Chondrocyte (in vitro differentiated cells): ENCODE measurements around the gene SCAPER. TPM values are rescaled to one million over a fixed set of nuclear protein-coding genes. Genes with fewer than 3 reads are reported as not detected.

Experiments
- DNase-seq: peaks from one replicate; pipeline ENCODE4 v3.0.0; 2021; ENCODE audit warnings: mixed read lengths, low spot score
- H3K27ac Mint-ChIP-seq: one replicate; pipeline ENCODE4 v1.8.0; 2021; ENCODE audit warnings: mild to moderate bottlenecking, moderate library complexity, mixed read lengths; ENCODE audit not compliant: unreplicated experiment
- H3K27me3 Mint-ChIP-seq: 2 replicates; pipeline ENCODE4 v1.8.0; 2021; ENCODE audit warnings: low read depth, mixed read lengths
- H3K36me3 Mint-ChIP-seq: 2 replicates; pipeline ENCODE4 v1.8.0; 2021; ENCODE audit warnings: low read depth, mixed read lengths
- H3K4me1 Mint-ChIP-seq: 2 replicates; pipeline ENCODE4 v1.8.0; 2021; ENCODE audit warnings: low read depth, mild to moderate bottlenecking, mixed read lengths
- H3K4me3 Mint-ChIP-seq: one replicate; pipeline ENCODE4 v1.8.0; 2021; ENCODE audit warnings: mild to moderate bottlenecking, moderate library complexity, mixed read lengths; ENCODE audit not compliant: unreplicated experiment
- H3K9me3 Mint-ChIP-seq: 2 replicates; pipeline ENCODE4 v1.8.0; 2021; ENCODE audit warnings: low read depth, mixed read lengths
- total RNA-seq: library from RNA; stranded (reverse); gene quantifications from 3 replicates; pipeline ENCODE4 v1.2.1, GENCODE V29; 2021
- TF ChIP-seq, protein P1 (sequence below): fragments of 200-600 bp; sonication (generic); IDR thresholded peaks from 2 replicates; pipeline ENCODE4 v1.5.0; 2021; ENCODE audit warnings: antibody characterized with exemption, mild to moderate bottlenecking, moderate library complexity

The SCAPER gene
- total RNA-seq, 1 donor from 2014 or later = 17.3 TPM

- Mint-ChIP-seq H3K27ac (no peak overlapping the region), H3K4me3 (no peak overlapping the region), H3K4me1 (no peaks in the 10 kb centered on the region), H3K27me3 (no peaks in the 10 kb centered on the region), H3K9me3 (peaks cover 5% of the 10 kb centered on the region), H3K36me3 (peaks cover 6% of the 10 kb centered on the region)
- TF ChIP-seq, protein P1, sequence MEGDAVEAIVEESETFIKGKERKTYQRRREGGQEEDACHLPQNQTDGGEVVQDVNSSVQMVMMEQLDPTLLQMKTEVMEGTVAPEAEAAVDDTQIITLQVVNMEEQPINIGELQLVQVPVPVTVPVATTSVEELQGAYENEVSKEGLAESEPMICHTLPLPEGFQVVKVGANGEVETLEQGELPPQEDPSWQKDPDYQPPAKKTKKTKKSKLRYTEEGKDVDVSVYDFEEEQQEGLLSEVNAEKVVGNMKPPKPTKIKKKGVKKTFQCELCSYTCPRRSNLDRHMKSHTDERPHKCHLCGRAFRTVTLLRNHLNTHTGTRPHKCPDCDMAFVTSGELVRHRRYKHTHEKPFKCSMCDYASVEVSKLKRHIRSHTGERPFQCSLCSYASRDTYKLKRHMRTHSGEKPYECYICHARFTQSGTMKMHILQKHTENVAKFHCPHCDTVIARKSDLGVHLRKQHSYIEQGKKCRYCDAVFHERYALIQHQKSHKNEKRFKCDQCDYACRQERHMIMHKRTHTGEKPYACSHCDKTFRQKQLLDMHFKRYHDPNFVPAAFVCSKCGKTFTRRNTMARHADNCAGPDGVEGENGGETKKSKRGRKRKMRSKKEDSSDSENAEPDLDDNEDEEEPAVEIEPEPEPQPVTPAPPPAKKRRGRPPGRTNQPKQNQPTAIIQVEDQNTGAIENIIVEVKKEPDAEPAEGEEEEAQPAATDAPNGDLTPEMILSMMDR = no peak
- no peak for DNase-seq
Measured at GRCh38 chr15:76384409-76384808, 520.7 kb downstream of the SCAPER start.

DNA sequence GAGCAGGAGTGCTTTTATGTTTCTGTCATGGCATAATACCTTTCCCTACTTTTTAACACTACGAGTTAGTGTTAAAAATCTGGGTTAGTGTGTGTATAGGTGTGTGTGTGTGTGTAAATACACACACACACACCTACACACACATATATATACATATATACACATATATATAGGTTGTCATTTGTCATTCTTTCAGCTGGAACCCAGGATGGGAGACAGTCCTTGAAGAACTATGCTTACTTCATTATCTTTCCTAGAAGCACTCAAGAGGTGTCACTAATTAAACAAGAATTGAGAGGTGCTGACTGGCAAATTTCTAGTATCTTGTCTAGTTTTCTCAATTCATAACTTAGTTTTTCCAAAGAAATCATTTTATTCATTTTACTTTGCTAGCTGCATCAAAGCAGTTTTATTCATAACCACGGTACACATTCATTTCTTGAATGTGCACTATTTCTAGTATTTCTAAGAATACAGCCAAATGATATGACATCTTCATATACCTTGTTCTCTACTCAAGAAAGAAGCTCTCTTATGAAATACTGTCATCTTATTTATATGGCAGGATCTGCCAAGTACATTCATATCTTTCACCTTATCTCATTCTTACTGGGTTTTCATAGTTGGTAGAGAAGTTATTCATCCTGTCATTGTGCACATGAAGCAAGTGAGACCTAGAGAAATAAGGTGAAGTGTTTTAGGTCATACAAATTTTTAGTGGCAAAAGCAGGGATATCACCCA, 522.0 kb downstream of the SCAPER start:
- TF ChIP-seq, protein P1 = no peak
- Mint-ChIP-seq H3K4me3 (no peak overlapping the region), H3K4me1 (no peaks in the 10 kb centered on the region), H3K36me3 (peaks cover 7% of the 10 kb centered on the region), H3K9me3 (peaks cover 5% of the 10 kb centered on the region), H3K27me3 (no peaks in the 10 kb centered on the region), H3K27ac (no peak overlapping the region)
- DNase-seq = no peak

GRCh38 chr15:76381366-76381765, 523.8 kb downstream of the SCAPER start:
- Mint-ChIP-seq H3K27me3 (no peaks in the 10 kb centered on the region), H3K9me3 (peaks cover 4% of the 10 kb centered on the region), H3K4me1 (no peaks in the 10 kb centered on the region), H3K36me3 (peaks cover 3% of the 10 kb centered on the region), H3K4me3 (no peak overlapping the region), H3K27ac (no peak overlapping the region)
- no peak for DNase-seq
- TF ChIP-seq, protein P1 = no peak

DNA sequence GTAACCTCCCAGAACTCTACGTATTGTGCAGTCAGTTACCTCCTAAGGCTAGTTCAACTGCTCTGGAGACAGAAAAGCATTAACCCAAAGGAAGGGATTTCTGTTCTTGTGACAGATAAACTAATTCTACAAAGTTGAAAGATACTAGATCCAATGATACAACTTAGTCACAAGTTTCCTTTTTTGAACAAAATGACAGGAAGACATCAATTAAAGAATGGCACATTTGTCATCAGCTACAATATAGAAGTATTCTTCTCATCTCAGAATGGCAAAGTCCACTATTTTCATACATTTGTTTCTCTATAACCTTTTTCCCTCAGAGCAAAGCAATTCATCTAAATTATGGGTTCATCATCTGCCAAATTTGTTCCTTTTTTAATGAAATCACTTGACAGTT, 524.9 kb downstream of the SCAPER start:
- Mint-ChIP-seq H3K4me3 (no peak overlapping the region), H3K36me3 (peaks cover 2% of the 10 kb centered on the region), H3K27me3 (no peaks in the 10 kb centered on the region), H3K9me3 (no peaks in the 10 kb centered on the region), H3K4me1 (no peaks in the 10 kb centered on the region), H3K27ac (no peak overlapping the region)
- no peak for DNase-seq
- TF ChIP-seq, protein P1 = no peak

- no peaks in the 10 kb centered on the region for H3K27me3 Mint-ChIP-seq
- H3K9me3 Mint-ChIP-seq = no peaks in the 10 kb centered on the region
- peaks cover 4% of the 10 kb centered on the region for H3K36me3 Mint-ChIP-seq
- no peak overlapping the region for H3K4me3 Mint-ChIP-seq
- no peak for DNase-seq
- no peaks in the 10 kb centered on the region for H3K4me1 Mint-ChIP-seq
- TF ChIP-seq, protein P1 = no peak
- no peak overlapping the region for H3K27ac Mint-ChIP-seq
Measured at GRCh38 chr15:76378691-76379090, 526.4 kb downstream of the SCAPER start.
